Measurements from ENCODE around the gene CST5. TPM values are rescaled to one million over a fixed set of nuclear protein-coding genes. Genes with fewer than 3 reads are reported as not detected.
"Not testable (repeated sequence)": the region's sequence is repeated elsewhere in the genome, so short reads cannot be mapped to it uniquely, and the experiment has no call there.

Gene CST5
- polyA plus RNA-seq, 1 donor (not counting 4 experiments of a cell fraction or from before 2014, with no cell fraction given) = not detected

DNA sequence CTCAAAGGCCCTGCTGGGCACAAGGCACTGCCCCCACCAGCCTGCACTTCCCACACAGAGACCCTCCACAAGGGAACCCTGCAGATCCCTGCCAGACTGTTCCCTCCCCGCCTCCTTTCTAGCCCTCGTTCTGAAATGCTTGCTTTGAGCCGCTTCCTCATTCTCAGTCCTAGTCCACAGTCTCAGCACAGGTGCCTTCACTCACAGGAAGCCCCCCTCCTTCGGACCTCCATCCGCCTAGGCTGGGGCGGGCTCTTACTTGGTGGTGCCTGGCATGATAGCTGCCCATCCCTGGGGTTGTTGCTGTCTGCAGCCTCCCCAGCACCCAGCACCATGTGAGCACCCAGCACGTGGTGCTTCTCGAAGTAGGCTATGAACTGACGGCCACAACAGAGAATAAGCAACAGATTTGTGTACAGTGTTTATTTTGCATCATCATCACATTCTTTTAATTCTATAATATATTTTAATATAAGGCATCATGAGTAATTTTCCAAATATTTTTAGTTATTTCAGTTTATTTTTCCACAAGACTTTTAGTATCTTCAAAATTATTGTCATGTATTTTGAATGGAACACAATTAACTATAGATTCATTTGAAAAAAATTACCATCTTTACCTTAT is 12.3 kb downstream of the CST5 start:
- H3K27ac ChIP-seq (ENCODE audit: control insufficient read depth, insufficient read depth, low read length) = no peak overlapping the region
- H3K9ac ChIP-seq (ENCODE audit: control insufficient read depth, extremely low read depth, insufficient read depth, low read length) = no peak overlapping the region
- H2AFZ ChIP-seq (ENCODE audit: control insufficient read depth, low read length) = no peak overlapping the region
- H3K4me2 ChIP-seq (ENCODE audit: control insufficient read depth, extremely low read depth, insufficient read depth, low read depth, low read length) = no peak overlapping the region
- H3K9me3 ChIP-seq (ENCODE audit: control insufficient read depth, low read depth, low read length) = no peaks in the 10 kb centered on the region
- H4K20me1 ChIP-seq (ENCODE audit: control insufficient read depth, extremely low read depth, insufficient read depth, low read length) = no peaks in the 10 kb centered on the region
- H3K79me2 ChIP-seq (ENCODE audit: control insufficient read depth, insufficient read depth, low read length) = no peaks in the 10 kb centered on the region
- FAIRE-seq = no peak
- no peaks in the 10 kb centered on the region for H3K4me1 ChIP-seq (ENCODE audit: control insufficient read depth, extremely low read depth, insufficient read depth, low read length)
- dilution Hi-C loops (cut with MboI; ENCODE audit: extremely low pct_ligation_motif_present, low sequenced_read_pairs) = no loop called here
- no peaks in the 10 kb centered on the region for H3K36me3 ChIP-seq (ENCODE audit: control insufficient read depth in 2 of 2, extremely low read depth in 1 of 2, insufficient read depth in 2 of 2, low read length in 2 of 2)
- H3K4me3 ChIP-seq (ENCODE audit: control insufficient read depth in 2 of 3, extremely low read depth in 1 of 3, insufficient read depth in 2 of 3, low read depth in 1 of 3, low read length in 3 of 3) = no peak overlapping the region
- TF ChIP-seq CTCF (optimal IDR thresholded peaks at IDR 0.05 in 1 of 3, IDR thresholded peaks at IDR 0.05 in 1 of 3, conservative IDR thresholded peaks at IDR 0.05 in 1 of 3; ENCODE audit: extremely low read depth in 1 of 3, insufficient read depth in 2 of 3, low read length in 3 of 3) = no peak
- no peak for TF ChIP-seq EZH2 (IDR thresholded peaks at IDR 0.05; ENCODE audit: low read length)
- H3K9me1 ChIP-seq (ENCODE audit: control insufficient read depth, extremely low read depth, insufficient read depth, low read length) = no peaks in the 10 kb centered on the region
- no peak for DNase-seq (ENCODE audit: low read depth, low spot score)
- no peaks in the 10 kb centered on the region for H3K27me3 ChIP-seq (ENCODE audit: control insufficient read depth, extremely low read depth, insufficient read depth, low read length)

- H4K20me1 ChIP-seq (ENCODE audit: control insufficient read depth, extremely low read depth, insufficient read depth, low read length); H3K9me3 ChIP-seq (ENCODE audit: control insufficient read depth, low read depth, low read length); H3K9me1 ChIP-seq (ENCODE audit: control insufficient read depth, extremely low read depth, insufficient read depth, low read length); H3K4me2 ChIP-seq (ENCODE audit: control insufficient read depth, extremely low read depth, insufficient read depth, low read depth, low read length); H3K4me3 ChIP-seq (ENCODE audit: control insufficient read depth in 2 of 3, extremely low read depth in 1 of 3, insufficient read depth in 2 of 3, low read depth in 1 of 3, low read length in 3 of 3); H3K27me3 ChIP-seq (ENCODE audit: control insufficient read depth, extremely low read depth, insufficient read depth, low read length); FAIRE-seq; dilution Hi-C loops (cut with MboI; ENCODE audit: extremely low pct_ligation_motif_present, low sequenced_read_pairs); H3K9ac ChIP-seq (ENCODE audit: control insufficient read depth, extremely low read depth, insufficient read depth, low read length); H3K36me3 ChIP-seq (ENCODE audit: control insufficient read depth in 2 of 2, extremely low read depth in 1 of 2, insufficient read depth in 2 of 2, low read length in 2 of 2); H3K27ac ChIP-seq (ENCODE audit: control insufficient read depth, insufficient read depth, low read length); DNase-seq (ENCODE audit: low read depth, low spot score); H2AFZ ChIP-seq (ENCODE audit: control insufficient read depth, low read length); H3K4me1 ChIP-seq (ENCODE audit: control insufficient read depth, extremely low read depth, insufficient read depth, low read length); H3K79me2 ChIP-seq (ENCODE audit: control insufficient read depth, insufficient read depth, low read length): not testable (repeated sequence)
Observed at GRCh38 chr20:23860771-23861170, 18.8 kb downstream of the CST5 start.

Measured in keratinocyte (primary cell).